ENCODE results near the gene ASXL1. TPM values are rescaled to one million over a fixed set of nuclear protein-coding genes. Genes with fewer than 3 reads are reported as not detected.

The ASXL1 gene
- total RNA-seq, 1 experiment from 2014 or later = 22.7 TPM

DNA sequence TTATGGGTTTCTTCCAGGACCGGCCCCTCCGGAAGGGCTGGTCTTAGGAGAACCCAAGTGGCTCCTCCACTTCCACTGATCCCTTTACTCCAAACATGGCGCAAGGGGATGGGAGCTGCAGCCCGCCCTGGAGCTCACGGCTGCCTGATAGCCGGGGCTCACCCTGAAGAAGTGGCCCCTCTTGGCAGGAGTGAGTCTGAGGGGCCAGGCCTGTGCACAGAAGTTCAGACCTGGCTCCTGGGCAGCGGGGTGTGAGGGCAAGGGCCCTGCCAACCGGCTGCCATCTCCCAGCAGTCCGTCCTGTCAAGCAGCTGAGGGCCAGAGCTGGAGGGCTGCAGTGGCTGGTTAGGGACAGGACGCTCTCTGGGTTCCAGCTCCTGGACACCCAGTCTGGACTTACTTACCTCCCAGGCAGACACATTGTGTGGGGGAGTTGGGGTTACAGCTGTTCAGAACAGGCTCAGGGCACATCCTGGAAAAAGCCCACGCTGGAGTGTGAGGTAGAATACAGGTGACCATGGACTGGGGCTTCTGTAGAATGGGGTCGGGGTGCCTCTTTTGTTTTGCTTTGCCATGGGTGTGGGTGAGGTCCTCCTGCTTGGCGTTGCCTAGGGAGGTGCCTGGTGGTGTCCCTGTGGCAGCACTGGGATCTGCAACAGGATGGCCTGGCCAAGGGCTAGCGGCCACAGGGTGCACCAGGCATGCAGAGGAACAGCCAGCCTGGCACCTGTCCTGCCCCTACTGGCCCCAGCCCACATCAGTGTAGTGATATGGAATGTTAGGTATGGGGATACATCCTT lies 88.4 kb downstream of the ASXL1 start:
- no peak overlapping the region for H3K27ac Mint-ChIP-seq

More for the DNA sequence above, 88.4 kb downstream of the ASXL1 start:
- no peak overlapping the region for H3K4me3 Mint-ChIP-seq
- TF ChIP-seq, protein P1, sequence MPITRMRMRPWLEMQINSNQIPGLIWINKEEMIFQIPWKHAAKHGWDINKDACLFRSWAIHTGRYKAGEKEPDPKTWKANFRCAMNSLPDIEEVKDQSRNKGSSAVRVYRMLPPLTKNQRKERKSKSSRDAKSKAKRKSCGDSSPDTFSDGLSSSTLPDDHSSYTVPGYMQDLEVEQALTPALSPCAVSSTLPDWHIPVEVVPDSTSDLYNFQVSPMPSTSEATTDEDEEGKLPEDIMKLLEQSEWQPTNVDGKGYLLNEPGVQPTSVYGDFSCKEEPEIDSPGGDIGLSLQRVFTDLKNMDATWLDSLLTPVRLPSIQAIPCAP (CRISPR knock-in tag; IDR thresholded peaks at IDR 0.05) = no peak
- TF ChIP-seq GRHL2 (CRISPR knock-in tag; IDR thresholded peaks at IDR 0.05; ENCODE audit: insufficient replicate concordance, severe bottlenecking) = no peak
- TF ChIP-seq RORB (CRISPR knock-in tag; IDR thresholded peaks at IDR 0.05) = no peak
- TF ChIP-seq, protein P2, sequence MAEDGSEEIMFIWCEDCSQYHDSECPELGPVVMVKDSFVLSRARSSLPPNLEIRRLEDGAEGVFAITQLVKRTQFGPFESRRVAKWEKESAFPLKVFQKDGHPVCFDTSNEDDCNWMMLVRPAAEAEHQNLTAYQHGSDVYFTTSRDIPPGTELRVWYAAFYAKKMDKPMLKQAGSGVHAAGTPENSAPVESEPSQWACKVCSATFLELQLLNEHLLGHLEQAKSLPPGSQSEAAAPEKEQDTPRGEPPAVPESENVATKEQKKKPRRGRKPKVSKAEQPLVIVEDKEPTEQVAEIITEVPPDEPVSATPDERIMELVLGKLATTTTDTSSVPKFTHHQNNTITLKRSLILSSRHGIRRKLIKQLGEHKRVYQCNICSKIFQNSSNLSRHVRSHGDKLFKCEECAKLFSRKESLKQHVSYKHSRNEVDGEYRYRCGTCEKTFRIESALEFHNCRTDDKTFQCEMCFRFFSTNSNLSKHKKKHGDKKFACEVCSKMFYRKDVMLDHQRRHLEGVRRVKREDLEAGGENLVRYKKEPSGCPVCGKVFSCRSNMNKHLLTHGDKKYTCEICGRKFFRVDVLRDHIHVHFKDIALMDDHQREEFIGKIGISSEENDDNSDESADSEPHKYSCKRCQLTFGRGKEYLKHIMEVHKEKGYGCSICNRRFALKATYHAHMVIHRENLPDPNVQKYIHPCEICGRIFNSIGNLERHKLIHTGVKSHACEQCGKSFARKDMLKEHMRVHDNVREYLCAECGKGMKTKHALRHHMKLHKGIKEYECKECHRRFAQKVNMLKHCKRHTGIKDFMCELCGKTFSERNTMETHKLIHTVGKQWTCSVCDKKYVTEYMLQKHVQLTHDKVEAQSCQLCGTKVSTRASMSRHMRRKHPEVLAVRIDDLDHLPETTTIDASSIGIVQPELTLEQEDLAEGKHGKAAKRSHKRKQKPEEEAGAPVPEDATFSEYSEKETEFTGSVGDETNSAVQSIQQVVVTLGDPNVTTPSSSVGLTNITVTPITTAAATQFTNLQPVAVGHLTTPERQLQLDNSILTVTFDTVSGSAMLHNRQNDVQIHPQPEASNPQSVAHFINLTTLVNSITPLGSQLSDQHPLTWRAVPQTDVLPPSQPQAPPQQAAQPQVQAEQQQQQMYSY (CRISPR knock-in tag; IDR thresholded peaks at IDR 0.05) = no peak
- no peak for TF ChIP-seq ZNF396 (CRISPR knock-in tag; IDR thresholded peaks at IDR 0.05; ENCODE audit: borderline replicate concordance)
- no peak for TF ChIP-seq NR2C2 (CRISPR knock-in tag; IDR thresholded peaks at IDR 0.05)
- TF ChIP-seq TCF7 (CRISPR knock-in tag; IDR thresholded peaks at IDR 0.05; ENCODE audit: low read depth) = no peak
- TF ChIP-seq NR3C1 (CRISPR knock-in tag; conservative IDR thresholded peaks at IDR 0.05; ENCODE audit: low read depth) = no peak
- TF ChIP-seq IRF2 (CRISPR knock-in tag; IDR thresholded peaks at IDR 0.05; ENCODE audit: borderline replicate concordance, low read depth) = no peak
- TF ChIP-seq, protein P3, sequence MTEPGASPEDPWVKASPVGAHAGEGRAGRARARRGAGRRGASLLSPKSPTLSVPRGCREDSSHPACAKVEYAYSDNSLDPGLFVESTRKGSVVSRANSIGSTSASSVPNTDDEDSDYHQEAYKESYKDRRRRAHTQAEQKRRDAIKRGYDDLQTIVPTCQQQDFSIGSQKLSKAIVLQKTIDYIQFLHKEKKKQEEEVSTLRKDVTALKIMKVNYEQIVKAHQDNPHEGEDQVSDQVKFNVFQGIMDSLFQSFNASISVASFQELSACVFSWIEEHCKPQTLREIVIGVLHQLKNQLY (CRISPR knock-in tag; IDR thresholded peaks at IDR 0.05) = no peak
- no peak for TF ChIP-seq JAZF1 (CRISPR knock-in tag; IDR thresholded peaks at IDR 0.05)
- TF ChIP-seq, protein P4, sequence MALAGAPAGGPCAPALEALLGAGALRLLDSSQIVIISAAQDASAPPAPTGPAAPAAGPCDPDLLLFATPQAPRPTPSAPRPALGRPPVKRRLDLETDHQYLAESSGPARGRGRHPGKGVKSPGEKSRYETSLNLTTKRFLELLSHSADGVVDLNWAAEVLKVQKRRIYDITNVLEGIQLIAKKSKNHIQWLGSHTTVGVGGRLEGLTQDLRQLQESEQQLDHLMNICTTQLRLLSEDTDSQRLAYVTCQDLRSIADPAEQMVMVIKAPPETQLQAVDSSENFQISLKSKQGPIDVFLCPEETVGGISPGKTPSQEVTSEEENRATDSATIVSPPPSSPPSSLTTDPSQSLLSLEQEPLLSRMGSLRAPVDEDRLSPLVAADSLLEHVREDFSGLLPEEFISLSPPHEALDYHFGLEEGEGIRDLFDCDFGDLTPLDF (CRISPR knock-in tag; IDR thresholded peaks at IDR 0.05) = no peak
- TF ChIP-seq, protein P5, sequence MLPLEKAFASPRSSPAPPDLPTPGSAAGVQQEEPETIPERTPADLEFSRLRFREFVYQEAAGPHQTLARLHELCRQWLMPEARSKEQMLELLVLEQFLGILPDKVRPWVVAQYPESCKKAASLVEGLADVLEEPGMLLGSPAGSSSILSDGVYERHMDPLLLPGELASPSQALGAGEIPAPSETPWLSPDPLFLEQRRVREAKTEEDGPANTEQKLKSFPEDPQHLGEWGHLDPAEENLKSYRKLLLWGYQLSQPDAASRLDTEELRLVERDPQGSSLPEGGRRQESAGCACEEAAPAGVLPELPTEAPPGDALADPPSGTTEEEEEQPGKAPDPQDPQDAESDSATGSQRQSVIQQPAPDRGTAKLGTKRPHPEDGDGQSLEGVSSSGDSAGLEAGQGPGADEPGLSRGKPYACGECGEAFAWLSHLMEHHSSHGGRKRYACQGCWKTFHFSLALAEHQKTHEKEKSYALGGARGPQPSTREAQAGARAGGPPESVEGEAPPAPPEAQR (CRISPR knock-in tag; IDR thresholded peaks at IDR 0.05) = no peak
- no peak for TF ChIP-seq ETV6 (CRISPR knock-in tag; IDR thresholded peaks at IDR 0.05)
- no peak for TF ChIP-seq NFATC4 (CRISPR knock-in tag; IDR thresholded peaks at IDR 0.05)
- TF ChIP-seq, protein P6, sequence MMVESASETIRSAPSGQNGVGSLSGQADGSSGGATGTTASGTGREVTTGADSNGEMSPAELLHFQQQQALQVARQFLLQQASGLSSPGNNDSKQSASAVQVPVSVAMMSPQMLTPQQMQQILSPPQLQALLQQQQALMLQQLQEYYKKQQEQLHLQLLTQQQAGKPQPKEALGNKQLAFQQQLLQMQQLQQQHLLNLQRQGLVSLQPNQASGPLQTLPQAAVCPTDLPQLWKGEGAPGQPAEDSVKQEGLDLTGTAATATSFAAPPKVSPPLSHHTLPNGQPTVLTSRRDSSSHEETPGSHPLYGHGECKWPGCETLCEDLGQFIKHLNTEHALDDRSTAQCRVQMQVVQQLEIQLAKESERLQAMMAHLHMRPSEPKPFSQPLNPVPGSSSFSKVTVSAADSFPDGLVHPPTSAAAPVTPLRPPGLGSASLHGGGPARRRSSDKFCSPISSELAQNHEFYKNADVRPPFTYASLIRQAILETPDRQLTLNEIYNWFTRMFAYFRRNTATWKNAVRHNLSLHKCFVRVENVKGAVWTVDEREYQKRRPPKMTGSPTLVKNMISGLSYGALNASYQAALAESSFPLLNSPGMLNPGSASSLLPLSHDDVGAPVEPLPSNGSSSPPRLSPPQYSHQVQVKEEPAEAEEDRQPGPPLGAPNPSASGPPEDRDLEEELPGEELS (CRISPR knock-in tag; IDR thresholded peaks at IDR 0.05) = no peak
- TF ChIP-seq, protein P7, sequence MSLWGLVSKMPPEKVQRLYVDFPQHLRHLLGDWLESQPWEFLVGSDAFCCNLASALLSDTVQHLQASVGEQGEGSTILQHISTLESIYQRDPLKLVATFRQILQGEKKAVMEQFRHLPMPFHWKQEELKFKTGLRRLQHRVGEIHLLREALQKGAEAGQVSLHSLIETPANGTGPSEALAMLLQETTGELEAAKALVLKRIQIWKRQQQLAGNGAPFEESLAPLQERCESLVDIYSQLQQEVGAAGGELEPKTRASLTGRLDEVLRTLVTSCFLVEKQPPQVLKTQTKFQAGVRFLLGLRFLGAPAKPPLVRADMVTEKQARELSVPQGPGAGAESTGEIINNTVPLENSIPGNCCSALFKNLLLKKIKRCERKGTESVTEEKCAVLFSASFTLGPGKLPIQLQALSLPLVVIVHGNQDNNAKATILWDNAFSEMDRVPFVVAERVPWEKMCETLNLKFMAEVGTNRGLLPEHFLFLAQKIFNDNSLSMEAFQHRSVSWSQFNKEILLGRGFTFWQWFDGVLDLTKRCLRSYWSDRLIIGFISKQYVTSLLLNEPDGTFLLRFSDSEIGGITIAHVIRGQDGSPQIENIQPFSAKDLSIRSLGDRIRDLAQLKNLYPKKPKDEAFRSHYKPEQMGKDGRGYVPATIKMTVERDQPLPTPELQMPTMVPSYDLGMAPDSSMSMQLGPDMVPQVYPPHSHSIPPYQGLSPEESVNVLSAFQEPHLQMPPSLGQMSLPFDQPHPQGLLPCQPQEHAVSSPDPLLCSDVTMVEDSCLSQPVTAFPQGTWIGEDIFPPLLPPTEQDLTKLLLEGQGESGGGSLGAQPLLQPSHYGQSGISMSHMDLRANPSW (CRISPR knock-in tag; conservative IDR thresholded peaks at IDR 0.05; ENCODE audit: low read depth) = no peak
- H3K4me1 Mint-ChIP-seq = peaks cover 12% of the 10 kb centered on the region
- CTCF ChIA-PET = interaction anchor here (0.5 to 3.0 kb wide), 3 partner anchors 10 to 299 kb away, joined by 3 to 19 read pairs (median 4); no protein-coding TSS in a partner anchor
- no peaks in the 10 kb centered on the region for H3K27me3 Mint-ChIP-seq (ENCODE audit: low read depth)
- DNase-seq (ENCODE audit: low spot score) (peak; percentile 6), ATAC-seq (no peak)
- H3K36me3 Mint-ChIP-seq = peaks cover 24% of the 10 kb centered on the region
- H3K9me3 Mint-ChIP-seq = no peaks in the 10 kb centered on the region
- POLR2A ChIA-PET = no interaction called here
